ENCODE results near the gene NRL.

Gene NRL

DNA sequence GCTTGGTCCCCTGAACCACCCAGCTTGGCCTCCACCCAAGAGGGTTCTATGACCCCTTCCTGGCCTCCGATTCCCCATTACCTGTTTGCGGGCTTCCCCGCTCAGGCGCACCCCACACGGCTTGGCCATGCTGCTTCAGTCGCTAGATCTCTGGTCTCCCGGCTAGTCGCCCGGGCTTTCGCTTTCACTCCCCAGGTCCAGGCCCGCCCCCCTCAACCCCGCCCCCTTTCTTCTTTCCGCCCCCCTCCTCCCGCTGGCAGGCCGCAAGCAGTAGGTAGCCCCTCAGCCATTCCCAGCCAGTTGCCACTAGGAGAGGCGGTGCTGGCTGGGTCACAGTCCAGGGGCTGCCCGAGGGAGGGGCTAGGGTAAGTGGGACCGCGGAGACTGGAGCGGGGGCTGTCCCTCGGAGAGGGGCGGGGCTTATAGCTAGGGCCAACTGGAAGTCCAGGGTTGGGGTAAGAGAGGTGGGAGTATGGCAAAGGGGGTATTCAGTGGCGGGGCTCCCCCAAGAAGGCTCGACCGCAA, 31.8 kb upstream of the NRL start, which contains the start of gene PSME2:
Gene PSME2 (minus strand): TSS at position 158 of the 525 bp plus-strand sequence. CDS start 29 bp downstream, at position 129.
- H3K27ac Mint-ChIP-seq, result peak within 1 kb of the TSS; percentile 89 to 97 (median 94)
- no peaks in the 10 kb centered on the region for H3K27me3 Mint-ChIP-seq (ENCODE audit: low read depth)
- peaks cover 19% of the 10 kb centered on the region for H3K36me3 Mint-ChIP-seq (ENCODE audit: low read depth)
- TF ChIP-seq, protein P1, sequence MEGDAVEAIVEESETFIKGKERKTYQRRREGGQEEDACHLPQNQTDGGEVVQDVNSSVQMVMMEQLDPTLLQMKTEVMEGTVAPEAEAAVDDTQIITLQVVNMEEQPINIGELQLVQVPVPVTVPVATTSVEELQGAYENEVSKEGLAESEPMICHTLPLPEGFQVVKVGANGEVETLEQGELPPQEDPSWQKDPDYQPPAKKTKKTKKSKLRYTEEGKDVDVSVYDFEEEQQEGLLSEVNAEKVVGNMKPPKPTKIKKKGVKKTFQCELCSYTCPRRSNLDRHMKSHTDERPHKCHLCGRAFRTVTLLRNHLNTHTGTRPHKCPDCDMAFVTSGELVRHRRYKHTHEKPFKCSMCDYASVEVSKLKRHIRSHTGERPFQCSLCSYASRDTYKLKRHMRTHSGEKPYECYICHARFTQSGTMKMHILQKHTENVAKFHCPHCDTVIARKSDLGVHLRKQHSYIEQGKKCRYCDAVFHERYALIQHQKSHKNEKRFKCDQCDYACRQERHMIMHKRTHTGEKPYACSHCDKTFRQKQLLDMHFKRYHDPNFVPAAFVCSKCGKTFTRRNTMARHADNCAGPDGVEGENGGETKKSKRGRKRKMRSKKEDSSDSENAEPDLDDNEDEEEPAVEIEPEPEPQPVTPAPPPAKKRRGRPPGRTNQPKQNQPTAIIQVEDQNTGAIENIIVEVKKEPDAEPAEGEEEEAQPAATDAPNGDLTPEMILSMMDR (IDR thresholded peaks at IDR 0.05; ENCODE audit: unreplicated experiment in 3 of 3), result no peak
- H3K9me3 Mint-ChIP-seq, result no peaks in the 10 kb centered on the region
- peaks cover 18% of the 10 kb centered on the region for H3K4me1 Mint-ChIP-seq
- H3K4me3 Mint-ChIP-seq, result peak within 1 kb of the TSS; percentile 96 to 98 (median 97)

DNA sequence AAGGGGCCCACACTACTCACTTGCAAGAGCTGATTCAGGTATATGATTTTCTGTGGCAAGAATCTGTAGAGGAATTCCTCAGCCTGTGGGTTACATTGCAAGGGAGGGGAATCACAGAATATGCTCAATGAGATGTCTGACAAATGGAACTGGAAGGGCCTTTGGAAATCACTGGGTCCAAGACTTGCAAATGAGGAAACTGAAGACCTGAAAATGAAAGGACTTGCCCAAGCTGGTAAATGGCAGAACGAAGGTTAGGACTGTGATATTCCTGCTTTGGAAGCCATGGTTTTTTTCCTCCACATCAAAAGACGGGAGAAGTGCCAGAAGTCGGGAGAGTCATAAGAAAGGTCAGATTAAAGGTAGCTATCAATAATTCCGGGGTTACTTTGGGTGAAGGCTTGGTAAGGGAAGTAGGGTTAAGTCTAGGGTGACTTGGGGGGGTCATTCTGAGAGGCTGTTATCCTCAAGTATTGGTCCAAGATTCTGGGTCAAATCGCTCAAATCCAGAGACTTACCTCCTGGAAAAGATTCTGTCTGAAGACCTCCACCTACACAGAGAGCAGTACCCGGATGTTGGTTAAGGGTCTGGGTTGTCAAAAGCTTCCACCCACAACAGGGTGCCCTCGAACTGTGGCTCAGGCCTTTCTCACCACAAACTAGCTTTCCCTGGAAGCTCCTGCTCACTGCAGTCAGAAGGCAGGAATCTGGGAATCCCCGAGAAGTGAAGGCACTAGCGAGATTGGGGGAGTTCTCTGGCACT, 31.1 kb upstream of the NRL start:
- Mint-ChIP-seq H3K4me1 (peaks cover 18% of the 10 kb centered on the region), H3K9me3 (no peaks in the 10 kb centered on the region)
- TF ChIP-seq, protein P1 (IDR thresholded peaks at IDR 0.05; ENCODE audit: unreplicated experiment in 3 of 3), result no peak

DNA sequence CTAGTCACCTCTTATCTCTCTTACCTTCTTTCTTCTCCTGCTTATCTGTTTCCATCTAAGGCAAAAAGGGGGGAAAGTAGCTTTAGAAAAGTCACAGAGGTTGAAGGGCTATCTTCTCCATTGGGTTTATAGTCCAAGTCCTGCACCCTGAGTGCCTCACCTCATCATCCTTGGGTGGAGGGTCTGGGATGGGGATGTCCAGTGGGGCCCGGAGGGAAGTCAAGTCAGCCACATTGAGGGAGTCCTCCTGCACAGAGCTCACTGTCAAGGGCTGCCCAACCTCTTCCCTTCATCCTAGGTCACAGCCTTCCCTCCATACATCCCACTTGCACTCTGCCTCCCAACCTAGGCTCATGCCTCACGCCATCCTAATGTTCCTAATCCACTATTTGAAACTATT, 30.5 kb upstream of the NRL start:
- TF ChIP-seq, protein P1 (IDR thresholded peaks at IDR 0.05; ENCODE audit: unreplicated experiment in 3 of 3), result no peak
- Mint-ChIP-seq H3K4me3 (peak overlapping the region; percentile 96 to 98 (median 97)), H3K9me3 (no peaks in the 10 kb centered on the region), H3K27ac (peak overlapping the region; percentile 89 to 97 (median 94)), H3K36me3 (ENCODE audit: low read depth) (peaks cover 9% of the 10 kb centered on the region), H3K4me1 (peaks cover 18% of the 10 kb centered on the region), H3K27me3 (ENCODE audit: low read depth) (no peaks in the 10 kb centered on the region)

More for the DNA sequence above, 31.1 kb upstream of the NRL start:
- no peaks in the 10 kb centered on the region for H3K27me3 Mint-ChIP-seq (ENCODE audit: low read depth)
- peak overlapping the region; percentile 96 to 98 (median 97) for H3K4me3 Mint-ChIP-seq
- H3K36me3 Mint-ChIP-seq (ENCODE audit: low read depth), result peaks cover 16% of the 10 kb centered on the region
- peak overlapping the region; percentile 89 to 97 (median 94) for H3K27ac Mint-ChIP-seq

DNA sequence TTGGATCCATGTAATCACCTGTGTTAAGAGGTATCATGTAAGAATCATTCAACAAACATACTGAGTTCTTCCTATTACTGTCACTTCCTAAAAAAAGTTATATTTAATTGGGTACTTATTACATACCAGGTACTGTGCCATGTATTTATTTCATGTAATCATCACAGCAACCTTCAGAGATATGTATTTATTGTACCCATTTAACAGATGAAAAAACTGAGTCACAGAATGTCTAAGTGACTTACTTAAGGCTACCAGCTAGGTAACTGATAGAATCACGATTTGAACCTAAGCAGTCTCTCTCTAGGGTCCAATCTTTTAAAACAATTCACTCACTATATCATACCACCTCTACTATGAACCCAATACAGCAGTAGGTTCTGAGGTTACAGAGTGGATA, 29.7 kb upstream of the NRL start:
- H3K9me3 Mint-ChIP-seq, result no peaks in the 10 kb centered on the region
- TF ChIP-seq, protein P1 (IDR thresholded peaks at IDR 0.05; ENCODE audit: unreplicated experiment in 3 of 3), result no peak
- peaks cover 25% of the 10 kb centered on the region for H3K4me1 Mint-ChIP-seq
- peaks cover 7% of the 10 kb centered on the region for H3K36me3 Mint-ChIP-seq (ENCODE audit: low read depth)
- peak overlapping the region in 1 of 3 experiments; percentile 45 for H3K27ac Mint-ChIP-seq
- no peaks in the 10 kb centered on the region for H3K27me3 Mint-ChIP-seq (ENCODE audit: low read depth)
- H3K4me3 Mint-ChIP-seq, result peak overlapping the region; percentile 16 to 76 (median 47)

DNA sequence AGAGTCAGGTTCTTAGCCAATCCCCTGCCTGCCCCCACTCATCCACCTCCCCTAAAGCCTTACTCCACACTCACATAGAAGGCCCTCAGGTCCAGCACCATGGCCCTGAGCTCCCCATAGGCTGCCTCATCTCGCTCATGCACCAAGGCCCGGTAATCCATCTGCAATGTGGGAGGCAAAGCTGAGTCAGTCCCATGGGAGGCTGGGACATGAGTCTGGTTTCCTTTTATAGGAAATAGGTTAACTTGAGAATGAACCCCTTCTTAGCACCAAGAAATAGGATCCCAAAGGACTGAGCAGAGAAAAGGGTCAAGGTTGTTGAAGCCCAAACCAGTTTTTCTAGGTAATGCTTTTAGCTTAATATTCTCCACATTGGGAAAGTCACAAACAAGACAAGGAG, 28.8 kb upstream of the NRL start:
- peak overlapping the region in 2 of 3 experiments; percentile 84 to 94 for H3K27ac Mint-ChIP-seq
- peaks cover 3% of the 10 kb centered on the region for H3K27me3 Mint-ChIP-seq (ENCODE audit: low read depth)
- H3K4me3 Mint-ChIP-seq, result peak overlapping the region; percentile 48 to 76 (median 68)
- TF ChIP-seq, protein P1 (IDR thresholded peaks at IDR 0.05; ENCODE audit: unreplicated experiment in 3 of 3), result no peak
- H3K4me1 Mint-ChIP-seq, result peaks cover 33% of the 10 kb centered on the region
- peaks cover 13% of the 10 kb centered on the region for H3K36me3 Mint-ChIP-seq (ENCODE audit: low read depth)
- no peaks in the 10 kb centered on the region for H3K9me3 Mint-ChIP-seq

Data from nephron (organoid).